Chondrocyte (in vitro differentiated cells): Measurements from ENCODE around the gene ERGIC1. TPM values are rescaled to one million over a fixed set of nuclear protein-coding genes. Genes with fewer than 3 reads are reported as not detected.

Source experiments
- DNase-seq: peaks from one replicate; pipeline ENCODE4 v3.0.0; 2021; ENCODE audit warnings: mixed read lengths, low spot score
- H3K27ac Mint-ChIP-seq: one replicate; pipeline ENCODE4 v1.8.0; 2021; ENCODE audit warnings: mild to moderate bottlenecking, moderate library complexity, mixed read lengths; ENCODE audit not compliant: unreplicated experiment
- H3K27me3 Mint-ChIP-seq: 2 replicates; pipeline ENCODE4 v1.8.0; 2021; ENCODE audit warnings: low read depth, mixed read lengths
- H3K36me3 Mint-ChIP-seq: 2 replicates; pipeline ENCODE4 v1.8.0; 2021; ENCODE audit warnings: low read depth, mixed read lengths
- H3K4me1 Mint-ChIP-seq: 2 replicates; pipeline ENCODE4 v1.8.0; 2021; ENCODE audit warnings: low read depth, mild to moderate bottlenecking, mixed read lengths
- H3K4me3 Mint-ChIP-seq: one replicate; pipeline ENCODE4 v1.8.0; 2021; ENCODE audit warnings: mild to moderate bottlenecking, moderate library complexity, mixed read lengths; ENCODE audit not compliant: unreplicated experiment
- H3K9me3 Mint-ChIP-seq: 2 replicates; pipeline ENCODE4 v1.8.0; 2021; ENCODE audit warnings: low read depth, mixed read lengths
- CTCF ChIP-seq: fragments of 200-600 bp; sonication (generic); IDR thresholded peaks from 2 replicates; pipeline ENCODE4 v1.5.0; 2021; ENCODE audit warnings: antibody characterized with exemption, mild to moderate bottlenecking, moderate library complexity
- total RNA-seq: library from RNA; stranded (reverse); gene quantifications from 3 replicates; pipeline ENCODE4 v1.2.1, GENCODE V29; 2021

The ERGIC1 gene
- total RNA-seq, 1 donor from 2014 or later = 141 TPM

GRCh38 chr5:172820046-172820767 lies 13.8 kb upstream of the ERGIC1 start:
- H3K27ac Mint-ChIP-seq = no peak overlapping the region
- no peaks in the 10 kb centered on the region for H3K27me3 Mint-ChIP-seq
- no peak for DNase-seq
- H3K9me3 Mint-ChIP-seq = peaks cover 3% of the 10 kb centered on the region
- peaks cover 14% of the 10 kb centered on the region for H3K4me1 Mint-ChIP-seq
- TF ChIP-seq CTCF = no peak
- no peak overlapping the region for H3K4me3 Mint-ChIP-seq
- H3K36me3 Mint-ChIP-seq = no peaks in the 10 kb centered on the region

- no peak for DNase-seq
- Mint-ChIP-seq H3K27me3 (no peaks in the 10 kb centered on the region), H3K9me3 (peaks cover 15% of the 10 kb centered on the region), H3K4me1 (peaks cover 12% of the 10 kb centered on the region), H3K4me3 (no peak overlapping the region), H3K27ac (no peak overlapping the region), H3K36me3 (peaks cover 12% of the 10 kb centered on the region)
- TF ChIP-seq CTCF = no peak
Measured at GRCh38 chr5:172821340-172821985, 12.6 kb upstream of the ERGIC1 start.

- H3K4me3 Mint-ChIP-seq = no peak overlapping the region
- peaks cover 15% of the 10 kb centered on the region for H3K36me3 Mint-ChIP-seq
- no peak for TF ChIP-seq CTCF
- peaks cover 14% of the 10 kb centered on the region for H3K4me1 Mint-ChIP-seq
- no peak overlapping the region for H3K27ac Mint-ChIP-seq
- DNase-seq = no peak
- H3K27me3 Mint-ChIP-seq = no peaks in the 10 kb centered on the region
- H3K9me3 Mint-ChIP-seq = peaks cover 20% of the 10 kb centered on the region
Measured at GRCh38 chr5:172823840-172824362, 10.2 kb upstream of the ERGIC1 start.

- no peak for TF ChIP-seq CTCF
- Mint-ChIP-seq H3K4me3 (no peak overlapping the region), H3K27ac (no peak overlapping the region), H3K4me1 (peaks cover 16% of the 10 kb centered on the region), H3K9me3 (peaks cover 20% of the 10 kb centered on the region), H3K27me3 (no peaks in the 10 kb centered on the region), H3K36me3 (peaks cover 15% of the 10 kb centered on the region)
- no peak for DNase-seq
Measured at GRCh38 chr5:172825610-172826204, 8.3 kb upstream of the ERGIC1 start.

GRCh38 chr5:172827841-172828240 lies 6.2 kb upstream of the ERGIC1 start:
- peaks cover 20% of the 10 kb centered on the region for H3K9me3 Mint-ChIP-seq
- H3K4me1 Mint-ChIP-seq = peaks cover 18% of the 10 kb centered on the region
- no peak for DNase-seq
- H3K27me3 Mint-ChIP-seq = no peaks in the 10 kb centered on the region
- H3K36me3 Mint-ChIP-seq = peaks cover 15% of the 10 kb centered on the region
- no peak for TF ChIP-seq CTCF
- H3K4me3 Mint-ChIP-seq = no peak overlapping the region
- H3K27ac Mint-ChIP-seq = no peak overlapping the region
